C1 segment of cervical spinal cord (tissue), 14 donors: ENCODE results near the gene INS.
"Not testable (repeated sequence)": the region's sequence is repeated elsewhere in the genome, so short reads cannot be mapped to it uniquely, and the experiment has no call there.

Source experiments
- DNase-seq, 14 donors: peaks; one replicate each; lab custom pipeline; 2025; lab: John Stamatoyannopoulos, UW

Gene INS

GRCh38 chr11:2180789-2181370 lies 19.9 kb upstream of the INS start:
- no peak for DNase-seq

DNA sequence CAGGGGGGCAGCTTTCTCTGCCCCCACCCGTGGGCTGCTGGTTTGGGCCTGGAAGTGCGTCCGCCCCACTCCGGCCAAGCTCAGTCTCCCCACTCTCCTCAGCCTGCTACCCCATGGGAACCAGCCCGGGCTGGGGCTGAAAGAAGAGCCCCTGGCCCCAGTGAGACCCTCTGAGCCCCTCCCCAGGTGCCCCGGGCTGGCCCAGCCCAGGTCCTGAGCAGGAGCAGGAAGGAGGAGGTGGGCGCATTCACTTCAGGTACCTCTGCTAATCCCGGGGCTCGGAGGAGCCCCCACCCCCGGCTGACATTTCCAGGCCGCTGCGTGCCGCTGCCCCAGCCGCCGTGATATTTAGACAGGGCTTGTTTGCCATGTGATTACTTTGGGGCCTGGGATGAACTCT lies 19.3 kb upstream of the INS start:
- no peak for DNase-seq

DNA sequence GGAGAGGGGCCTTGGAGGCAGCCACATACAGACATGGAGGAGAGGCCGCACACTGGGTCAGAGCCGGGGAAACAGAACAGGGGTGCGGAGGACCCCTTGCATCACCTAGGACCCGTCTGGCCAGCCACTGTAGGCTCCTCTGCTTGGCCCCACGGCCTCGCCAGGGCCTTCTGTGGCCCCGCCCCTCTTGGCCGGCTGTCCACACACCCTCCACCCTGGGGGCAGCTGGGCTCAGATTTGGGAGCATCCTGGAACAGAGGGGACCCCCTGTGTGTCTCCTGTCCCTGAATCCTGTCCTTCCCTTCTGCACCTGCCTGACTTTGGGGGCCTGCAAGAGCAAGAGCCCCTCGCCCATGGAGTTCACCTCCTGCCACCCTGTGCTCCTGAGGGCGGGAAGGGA lies 18.5 kb upstream of the INS start:
- DNase-seq: no peak

DNA sequence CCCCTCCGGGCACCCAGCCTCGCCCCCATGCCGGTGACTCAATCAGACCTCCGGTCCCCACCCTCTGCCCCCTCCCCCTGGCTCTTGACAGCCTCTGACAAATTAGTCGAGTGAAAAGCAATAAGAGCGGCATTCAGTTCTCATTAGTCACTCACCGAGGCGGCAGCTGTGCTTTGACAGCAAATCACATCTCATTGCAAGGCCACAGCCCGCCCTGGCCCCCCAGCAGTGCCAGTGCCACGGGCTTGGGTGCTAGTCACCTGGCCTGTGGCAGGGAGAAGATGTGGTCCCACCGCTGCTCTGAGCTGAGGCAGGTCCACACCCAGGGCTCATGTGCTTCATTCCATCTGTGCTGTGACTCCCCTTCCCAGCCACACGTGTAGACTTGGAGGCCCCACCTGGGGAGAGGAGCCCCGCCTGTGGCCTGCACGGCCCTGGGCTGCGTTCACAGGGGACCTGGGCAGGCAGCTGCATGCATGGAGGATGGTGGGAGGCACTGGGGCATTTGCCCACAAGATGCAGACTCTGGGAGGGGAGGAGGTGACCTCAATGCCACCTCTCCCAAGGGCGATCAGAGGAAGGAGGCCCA lies 18.0 kb upstream of the INS start:
- DNase-seq: no peak

DNA sequence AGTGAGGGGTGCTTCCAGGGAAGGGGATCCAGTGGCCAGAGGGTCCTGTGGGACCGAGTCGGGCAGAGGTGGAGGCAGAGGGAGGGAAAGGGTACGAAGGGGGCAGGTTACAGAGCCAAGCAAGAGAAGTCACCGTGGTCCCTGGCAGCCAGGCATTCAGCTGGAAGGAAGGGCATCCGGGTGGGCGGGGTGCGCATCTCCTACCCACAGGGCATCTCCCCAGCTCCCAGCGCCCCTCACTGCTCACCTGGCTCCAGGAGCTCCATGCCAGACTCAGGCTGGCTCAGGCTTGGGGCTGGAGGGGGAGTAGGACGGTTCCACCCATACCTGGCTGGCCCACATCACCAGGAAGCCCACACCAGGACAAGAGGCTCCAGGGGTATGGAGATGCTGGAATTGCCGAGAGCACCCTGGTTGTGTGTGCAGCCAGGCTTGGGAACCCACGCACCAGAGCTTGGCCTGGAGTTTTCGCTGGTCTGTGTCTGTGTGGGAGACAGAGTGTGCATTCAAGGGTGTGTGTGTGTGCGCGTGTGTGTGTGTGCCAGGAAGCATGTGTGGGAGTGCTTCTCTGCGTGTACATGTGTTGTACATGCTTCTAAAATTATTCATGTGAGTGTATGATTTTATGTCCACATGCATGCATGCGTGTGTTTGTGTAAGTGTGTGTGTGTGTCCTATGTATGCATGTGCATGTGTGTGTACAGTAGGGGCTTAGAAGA lies 17.2 kb upstream of the INS start:
- not testable (repeated sequence) for DNase-seq

GRCh38 chr11:2177076-2177475 lies 16.1 kb upstream of the INS start:
- DNase-seq: no peak

GRCh38 chr11:2176389-2176900 lies 15.4 kb upstream of the INS start:
- DNase-seq: no peak

DNA sequence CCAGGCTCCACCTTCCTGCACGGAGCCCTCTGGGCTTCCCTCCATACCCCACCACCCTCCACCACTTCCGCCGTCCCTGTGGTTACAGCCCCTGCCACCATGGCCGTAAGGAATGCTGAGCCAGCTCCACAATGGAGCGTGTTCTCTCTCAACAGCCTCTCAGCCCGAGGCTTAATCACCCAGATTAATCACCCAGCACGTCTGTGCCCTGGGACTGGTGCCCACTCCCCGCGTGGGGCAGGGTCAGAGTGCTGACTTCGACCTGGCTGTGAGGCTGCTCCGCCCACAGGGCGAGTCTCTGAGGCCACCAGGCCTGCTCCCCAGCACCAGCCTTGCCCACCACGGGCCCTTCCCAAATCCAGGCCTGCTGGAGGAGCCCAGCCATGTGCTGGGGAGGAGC lies 14.7 kb upstream of the INS start:
- DNase-seq: no peak

DNA sequence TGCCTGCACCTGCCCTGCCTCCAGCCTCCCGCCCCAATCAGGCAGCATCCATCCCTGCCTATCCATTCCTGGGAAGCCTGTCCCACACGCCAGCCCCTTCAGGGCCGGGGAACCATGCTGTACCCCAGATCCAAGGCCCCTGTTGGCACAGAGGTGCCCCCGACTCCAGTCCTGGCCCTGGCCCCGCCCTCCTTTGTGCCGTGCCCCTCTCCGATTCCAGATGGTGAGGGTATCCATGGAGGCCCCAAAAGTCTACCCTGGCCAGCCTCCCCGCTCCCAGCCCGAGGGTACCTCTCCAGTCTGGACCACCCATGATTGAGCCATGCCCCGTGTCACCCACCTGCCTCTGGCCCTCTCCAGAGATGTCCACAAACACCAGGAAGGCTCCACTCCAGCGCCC lies 13.4 kb upstream of the INS start:
- DNase-seq: no peak

DNA sequence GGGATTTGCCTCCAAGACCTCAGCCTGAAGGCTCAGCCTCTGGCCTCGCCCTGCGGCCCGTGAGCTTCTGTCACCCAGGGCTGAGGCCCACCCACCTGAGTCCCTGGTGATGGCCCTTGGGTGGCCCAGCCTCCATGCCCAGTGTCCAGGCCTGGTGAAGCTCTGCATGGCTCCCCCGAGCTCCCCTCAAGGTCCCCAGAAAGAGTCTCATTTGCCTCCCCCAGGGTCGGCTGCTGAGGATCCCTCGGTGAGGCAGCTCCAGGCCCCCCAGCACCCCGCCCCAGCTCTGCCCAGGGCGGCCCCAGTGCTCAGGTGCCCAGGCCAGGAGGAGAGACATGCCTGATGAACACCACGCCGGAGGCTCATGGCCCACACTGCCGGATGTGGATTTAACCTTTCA lies 12.8 kb upstream of the INS start:
- DNase-seq: no peak

DNA sequence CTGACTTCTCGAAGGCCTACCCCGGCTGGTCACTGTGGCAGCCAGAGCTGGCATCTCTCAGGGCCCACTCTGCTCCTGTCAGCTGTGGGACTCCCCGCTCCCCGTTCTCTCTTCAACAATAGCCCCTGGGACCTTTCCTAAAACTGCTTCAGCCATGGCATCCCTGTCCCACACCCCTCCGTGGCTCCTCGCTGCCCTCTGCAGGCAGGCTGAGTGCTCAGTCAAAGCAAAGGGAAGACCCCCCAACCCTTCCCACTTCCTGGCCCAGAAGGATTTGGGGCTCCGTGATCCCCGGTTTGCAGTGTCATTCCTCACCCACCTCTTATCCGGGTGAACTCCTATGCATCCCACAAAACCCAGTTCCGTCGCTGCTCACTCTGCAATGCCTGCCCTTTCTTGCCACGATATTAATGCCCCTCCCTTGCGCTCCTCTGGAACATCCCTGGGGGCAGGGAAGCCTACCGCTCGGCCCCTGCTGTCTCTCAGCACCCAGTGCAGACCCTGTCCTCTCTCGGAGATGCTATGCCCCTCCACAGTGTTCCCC lies 12.2 kb upstream of the INS start:
- no peak for DNase-seq

DNA sequence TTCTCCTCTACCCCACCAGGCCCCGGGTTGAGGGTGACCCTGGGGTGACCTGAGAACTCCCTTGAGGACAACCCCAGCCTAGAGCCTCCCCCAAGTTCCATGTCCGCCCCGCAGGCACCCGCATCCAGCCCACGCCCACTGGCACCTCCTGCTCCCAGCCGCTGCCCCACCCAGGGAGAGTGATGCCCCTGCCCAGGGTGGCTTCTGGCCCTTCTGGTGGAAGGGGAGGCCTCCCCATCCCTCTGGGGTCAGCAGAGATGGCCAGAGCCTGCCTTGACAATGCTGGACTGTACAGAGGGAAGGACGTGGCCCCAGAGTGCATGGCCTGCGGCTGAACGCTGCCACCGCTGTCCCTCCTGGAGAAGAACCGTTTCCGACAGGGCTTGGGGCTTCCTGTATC lies 11.7 kb upstream of the INS start:
- DNase-seq: no peak

DNA sequence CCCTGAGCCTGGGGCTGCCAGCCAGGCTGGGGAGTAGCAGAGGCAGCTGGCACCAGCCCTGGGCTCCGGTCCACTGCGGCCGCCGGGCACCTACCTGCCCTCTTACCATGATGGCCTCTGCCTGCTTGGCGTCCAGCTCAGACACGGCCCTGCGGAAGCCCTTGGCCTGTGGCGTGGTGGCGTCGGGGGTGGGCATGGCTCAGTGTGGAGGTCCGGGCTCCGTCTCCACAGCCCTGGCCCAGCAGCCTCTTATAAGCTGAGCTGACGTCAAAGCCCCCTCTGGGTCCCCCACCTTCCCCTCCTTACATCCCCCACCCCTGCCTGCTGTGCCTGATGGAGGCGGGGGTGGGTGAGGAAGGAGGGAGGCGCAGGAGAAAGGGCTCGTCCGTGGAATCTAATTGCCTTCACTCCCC lies 10.6 kb upstream of the INS start, which contains the start of gene TH:
Gene TH, minus strand, starts transcription at position 225 of the 413 bp plus-strand sequence. Its CDS starts 29 bp downstream, at position 196.
- no peak for DNase-seq

- no peak for DNase-seq
These were observed 8.9 kb upstream of the INS start for GRCh38 chr11:2169626-2170570.

- no peak for DNase-seq
These were observed 8.0 kb upstream of the INS start for GRCh38 chr11:2169005-2169378.

GRCh38 chr11:2168286-2169004 lies 7.4 kb upstream of the INS start:
- no peak for DNase-seq

GRCh38 chr11:2167141-2168045 lies 6.4 kb upstream of the INS start:
- DNase-seq: no peak

DNA sequence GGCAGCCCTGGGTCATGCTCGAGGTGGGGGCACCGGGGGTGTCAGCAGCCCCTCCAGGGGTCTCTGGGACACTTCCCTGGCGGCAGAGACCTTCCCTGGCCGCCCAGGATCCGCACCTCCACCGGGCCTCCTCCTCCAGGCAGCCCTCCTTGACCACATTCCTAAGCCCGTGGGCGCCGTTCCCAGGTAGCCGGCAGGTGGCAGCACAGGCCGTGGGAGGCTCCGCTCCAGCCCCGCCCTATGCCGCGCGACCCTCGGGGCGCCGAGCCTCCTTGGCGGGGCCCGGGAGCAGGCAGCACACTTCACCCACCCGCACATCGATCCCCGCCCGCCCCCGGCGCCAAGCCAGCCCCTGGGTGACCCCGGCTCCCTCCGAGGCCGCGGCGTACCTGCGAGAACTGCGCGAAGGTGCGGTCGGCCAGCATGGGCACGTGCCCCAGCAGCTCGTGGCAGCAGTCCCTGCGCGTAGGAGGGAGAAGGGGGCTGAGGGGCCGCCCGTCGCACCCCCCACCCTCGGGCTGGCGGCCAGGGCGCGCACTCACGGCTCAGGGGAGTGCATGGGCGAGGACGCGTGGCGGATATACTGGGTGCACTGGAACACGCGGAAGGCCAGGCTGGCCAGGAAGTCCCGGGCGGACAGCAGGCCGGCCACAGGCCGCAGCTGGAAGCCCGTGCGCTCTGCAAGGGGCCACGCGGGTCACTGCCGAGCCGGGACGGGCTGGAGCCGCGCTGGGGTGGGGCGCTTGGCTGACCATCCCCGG lies 5.3 kb upstream of the INS start:
- DNase-seq: no peak

DNA sequence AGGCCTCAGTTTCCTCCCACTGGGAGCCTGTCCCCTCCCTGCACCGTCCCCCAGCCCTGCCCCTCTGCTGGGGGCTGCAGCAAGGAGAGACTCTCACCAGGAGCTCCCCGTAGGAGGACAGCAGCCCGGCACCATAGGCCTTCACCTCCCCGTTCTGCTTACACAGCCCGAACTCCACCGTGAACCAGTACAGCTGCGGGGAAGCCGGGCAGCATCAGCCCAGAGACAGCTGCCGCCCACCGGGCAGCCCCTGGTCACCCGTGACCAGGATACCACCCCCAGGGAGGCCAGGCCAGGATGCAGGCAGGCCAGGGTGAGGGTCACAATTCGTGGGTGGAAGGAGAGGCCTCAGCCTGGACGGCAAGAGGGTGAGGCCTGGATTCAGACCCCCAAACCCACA lies 4.6 kb upstream of the INS start:
- DNase-seq: no peak
